ENCODE data around the gene PRPH. TPM values are rescaled to one million over a fixed set of nuclear protein-coding genes. Genes with fewer than 3 reads are reported as not detected.

PRPH gene
- total and polyA plus RNA-seq, 2 of the 8 experiments (the other 6 are each of a cell fraction or from before 2014, with no cell fraction given), result 0.79 to 1.4 TPM

- POLR2A ChIA-PET (ENCODE audit: partially characterized antibody), result interaction anchor here (0.7 to 1.1 kb wide), 7 partner anchors 9 to 64 kb away, joined by 3 to 5 read pairs (median 4); partner anchors contain the start of gene DNAJC22
- Histone ChIP-seq H3K4me2 (ENCODE audit: insufficient read depth in 1 of 2, low read depth in 2 of 2, low read length in 2 of 2) (no peak overlapping the region), H3K79me1 (ENCODE audit: low read depth, low read length) (no peaks in the 10 kb centered on the region), H3K4me1 (replicated peaks in 1 of 4; ENCODE audit: control insufficient read depth in 3 of 4, insufficient read depth in 4 of 4, low read length in 3 of 4) (peaks cover 0 to 7% (median 5%) of the 10 kb centered on the region in 4 experiments; a peak in 3 of 7 replicates), H3K36me3 (ENCODE audit: control insufficient read depth in 2 of 4, insufficient read depth in 4 of 4, low read length in 3 of 4) (no peaks in the 10 kb centered on the region), H3K56ac (replicated peaks; ENCODE audit: insufficient read length, low read depth, low read length) (no peak overlapping the region), H2BK5ac (ENCODE audit: low read depth, low read length) (peak overlapping the region; percentile 24; the same call in 1 of the 2 replicates), H4K5ac (ENCODE audit: insufficient read length, low read depth, low read length) (no peak overlapping the region), H3K18ac (ENCODE audit: extremely low read depth, low read length) (no peak overlapping the region), H2AFZ (ENCODE audit: low read length) (no peak overlapping the region), H2BK15ac (ENCODE audit: low read length) (no peak overlapping the region), H2BK12ac (ENCODE audit: low read depth, low read length) (no peak overlapping the region), H3K9ac (replicated peaks in 1 of 4; ENCODE audit: extremely low read depth in 1 of 4, low read depth in 3 of 4, low read length in 3 of 4) (no peak overlapping the region), H3K4ac (replicated peaks; ENCODE audit: insufficient read length, low read depth, low read length) (no peak overlapping the region), H3K23ac (ENCODE audit: insufficient read length) (no peak overlapping the region), H3K23me2 (ENCODE audit: low read depth, low read length) (no peaks in the 10 kb centered on the region; the same call in 1 of the 2 replicates), H3K9me3 (ENCODE audit: insufficient read depth in 2 of 2, low read depth in 1 of 2, low read length in 1 of 2) (no peaks in the 10 kb centered on the region), H3K27me3 (replicated peaks in 1 of 4; ENCODE audit: control insufficient read depth in 3 of 4, extremely low read depth in 1 of 4, insufficient read depth in 3 of 4, low read length in 3 of 4) (no peaks in the 10 kb centered on the region), H2BK120ac (replicated peaks; ENCODE audit: low read depth, low read length) (no peak overlapping the region), H2BK20ac (ENCODE audit: low read length) (no peak overlapping the region), H2AK5ac (ENCODE audit: low read depth, low read length) (no peak overlapping the region), H4K20me1 (replicated peaks in 1 of 2; ENCODE audit: control insufficient read depth in 1 of 2, insufficient read depth in 2 of 2, low read length in 2 of 2) (no peaks in the 10 kb centered on the region), H3K4me3 (ENCODE audit: extremely low read depth in 1 of 4, insufficient read depth in 2 of 4, low read depth in 3 of 4, low read length in 4 of 4) (no peak overlapping the region), H3K14ac (ENCODE audit: insufficient read length) (no peak overlapping the region), H3K27ac (ENCODE audit: low read depth, low read length) (no peak overlapping the region), H4K91ac (replicated peaks; ENCODE audit: insufficient read length, low read length) (no peak overlapping the region), H3K79me2 (ENCODE audit: control insufficient read depth in 1 of 2, insufficient read depth in 2 of 2, low read length in 2 of 2) (no peaks in the 10 kb centered on the region), H4K8ac (ENCODE audit: extremely low read depth, insufficient read depth, low read length) (peak overlapping the region; percentile 71; the same call in 1 of the 2 replicates)
- WGBS, 2 experiments (ENCODE audit: extremely low coverage in 1 of 2, insufficient coverage in 1 of 2, insufficient read length in 1 of 2, insufficient replicate concordance in 2 of 2, low coverage in 1 of 2, low lambda C conversion rate in 2 of 2, missing lambda C conversion rate in 1 of 2), result 80% methylated on average over 5 of the region's 5 CpGs; no CpG with 5 or more reads in 1 of the 2 experiments
- CTCF ChIA-PET (ENCODE audit: partially characterized antibody), result interaction anchor here (0.8 to 17.0 kb wide), 10 partner anchors 14 to 392 kb away, joined by 3 to 172 read pairs (median 4); partner anchors contain the start of genes DNAJC22 and PRPH
- FAIRE-seq (no peak), DNase-seq (ENCODE audit: low read depth in 1 of 2, low spot score in 2 of 2) (no peak)
- TF ChIP-seq HDAC6 (IDR thresholded peaks at IDR 0.05; ENCODE audit: low read depth, low read length) (no peak), BCL11A (IDR thresholded peaks at IDR 0.05; ENCODE audit: low read depth in 2 of 2, low read length in 2 of 2) (no peak), KDM1A (IDR thresholded peaks at IDR 0.05; ENCODE audit: borderline replicate concordance, low read length) (no peak), EGR1 (IDR thresholded peaks at IDR 0.05; ENCODE audit: borderline replicate concordance, low read depth, low read length) (no peak), CBX5 (IDR thresholded peaks at IDR 0.05; ENCODE audit: low read depth, low read length) (no peak), SRF (IDR thresholded peaks at IDR 0.05; ENCODE audit: low read depth, low read length) (no peak), SP1 (IDR thresholded peaks at IDR 0.05; ENCODE audit: low read depth, low read length) (no peak), E2F6 (IDR thresholded peaks at IDR 0.05) (no peak), FOSL1 (IDR thresholded peaks at IDR 0.05; ENCODE audit: insufficient read depth, low read depth, low read length) (no peak), EP300 (IDR thresholded peaks at IDR 0.05; ENCODE audit: borderline replicate concordance in 1 of 2, low read depth in 2 of 2, low read length in 2 of 2) (no peak), JUN (IDR thresholded peaks at IDR 0.05; ENCODE audit: low read depth, low read length) (no peak), CHD2 (IDR thresholded peaks at IDR 0.05; ENCODE audit: low read length) (no peak), PHF8 (conservative IDR thresholded peaks at IDR 0.05; ENCODE audit: low read depth, low read length) (no peak), CEBPB (IDR thresholded peaks at IDR 0.05; ENCODE audit: low read depth, low read length) (no peak)
Observed at GRCh38 chr12:49282302-49282701, 12.6 kb upstream of the PRPH start.

All from H1 (cell line).